Measurements from ENCODE around the gene PIK3CA.

Gene PIK3CA

GRCh38 chr3:179147873-179148615 is at the start of gene PIK3CA:
TSS of gene PIK3CA (plus strand) at chr3:179148357. CDS start at chr3:179198826, 50,469 bp downstream.
- peak within 1 kb of the TSS; percentile 91 for H3K4me3 ChIP-seq (ENCODE audit: low read length)
- DNase-seq, result peak; percentile 100
- H3K9ac ChIP-seq (ENCODE audit: low read length), result peak within 1 kb of the TSS; percentile 77
- H3K27ac ChIP-seq (ENCODE audit: low read length), result peak within 1 kb of the TSS; percentile 75; the same call in 1 of the 2 replicates
- peak within 1 kb of the TSS; percentile 91 for H2AFZ ChIP-seq (ENCODE audit: low read length)
- H3K4me1 ChIP-seq (ENCODE audit: low read length), result peaks cover 16% of the 10 kb centered on the region
- peaks cover 17% of the 10 kb centered on the region; the same call in 1 of the 2 replicates for H3K27me3 ChIP-seq (replicated peaks; ENCODE audit: insufficient read depth, low read length)
- H3K9me3 ChIP-seq (replicated peaks; ENCODE audit: insufficient read depth, low read length), result no peaks in the 10 kb centered on the region
- no peaks in the 10 kb centered on the region for H3K9me2 ChIP-seq (replicated peaks; ENCODE audit: insufficient read depth, low read length)
- H4K20me1 ChIP-seq (ENCODE audit: insufficient read depth, low read length), result peaks cover 5% of the 10 kb centered on the region
- H3K36me3 ChIP-seq (replicated peaks; ENCODE audit: insufficient read depth, low read length), result no peaks in the 10 kb centered on the region
- peaks cover 16% of the 10 kb centered on the region for H3F3A ChIP-seq (ENCODE audit: insufficient read depth, low read length)
- H3K4me2 ChIP-seq (ENCODE audit: low read depth, low read length), result peak within 1 kb of the TSS; percentile 90
- TF ChIP-seq EZH2 (optimal IDR thresholded peaks at IDR 0.05; ENCODE audit: low read depth, low read length) (no peak), EZH2phosphoT487 (IDR thresholded peaks at IDR 0.05; ENCODE audit: low read length) (no peak)
- TF ChIP-seq, protein P1, sequence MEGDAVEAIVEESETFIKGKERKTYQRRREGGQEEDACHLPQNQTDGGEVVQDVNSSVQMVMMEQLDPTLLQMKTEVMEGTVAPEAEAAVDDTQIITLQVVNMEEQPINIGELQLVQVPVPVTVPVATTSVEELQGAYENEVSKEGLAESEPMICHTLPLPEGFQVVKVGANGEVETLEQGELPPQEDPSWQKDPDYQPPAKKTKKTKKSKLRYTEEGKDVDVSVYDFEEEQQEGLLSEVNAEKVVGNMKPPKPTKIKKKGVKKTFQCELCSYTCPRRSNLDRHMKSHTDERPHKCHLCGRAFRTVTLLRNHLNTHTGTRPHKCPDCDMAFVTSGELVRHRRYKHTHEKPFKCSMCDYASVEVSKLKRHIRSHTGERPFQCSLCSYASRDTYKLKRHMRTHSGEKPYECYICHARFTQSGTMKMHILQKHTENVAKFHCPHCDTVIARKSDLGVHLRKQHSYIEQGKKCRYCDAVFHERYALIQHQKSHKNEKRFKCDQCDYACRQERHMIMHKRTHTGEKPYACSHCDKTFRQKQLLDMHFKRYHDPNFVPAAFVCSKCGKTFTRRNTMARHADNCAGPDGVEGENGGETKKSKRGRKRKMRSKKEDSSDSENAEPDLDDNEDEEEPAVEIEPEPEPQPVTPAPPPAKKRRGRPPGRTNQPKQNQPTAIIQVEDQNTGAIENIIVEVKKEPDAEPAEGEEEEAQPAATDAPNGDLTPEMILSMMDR (IDR thresholded peaks at IDR 0.05; ENCODE audit: low read length), result no peak
- H3K79me2 ChIP-seq (ENCODE audit: low read length), result peaks cover 44% of the 10 kb centered on the region

GRCh38 chr3:179098388-179099077 is 49.6 kb upstream of the PIK3CA start:
- Histone ChIP-seq H2AFZ (ENCODE audit: low read length) (no peak overlapping the region), H3K9me2 (replicated peaks; ENCODE audit: insufficient read depth, low read length) (no peaks in the 10 kb centered on the region), H3K4me3 (ENCODE audit: low read length) (no peak overlapping the region), H3K4me1 (ENCODE audit: low read length) (no peaks in the 10 kb centered on the region), H3K9me3 (replicated peaks; ENCODE audit: insufficient read depth, low read length) (no peaks in the 10 kb centered on the region), H4K20me1 (ENCODE audit: insufficient read depth, low read length) (no peaks in the 10 kb centered on the region), H3F3A (ENCODE audit: insufficient read depth, low read length) (no peaks in the 10 kb centered on the region), H3K4me2 (ENCODE audit: low read depth, low read length) (no peak overlapping the region), H3K27me3 (replicated peaks; ENCODE audit: insufficient read depth, low read length) (no peaks in the 10 kb centered on the region), H3K9ac (ENCODE audit: low read length) (no peak overlapping the region), H3K36me3 (replicated peaks; ENCODE audit: insufficient read depth, low read length) (no peaks in the 10 kb centered on the region), H3K79me2 (ENCODE audit: low read length) (no peaks in the 10 kb centered on the region), H3K27ac (ENCODE audit: low read length) (no peak overlapping the region)
- DNase-seq, result no peak
- no peak for TF ChIP-seq EZH2 (optimal IDR thresholded peaks at IDR 0.05; ENCODE audit: low read depth, low read length)
- no peak for TF ChIP-seq EZH2phosphoT487 (IDR thresholded peaks at IDR 0.05; ENCODE audit: low read length)
- TF ChIP-seq, protein P1 (IDR thresholded peaks at IDR 0.05; ENCODE audit: low read length), result no peak

GRCh38 chr3:179100652-179101051 is 47.5 kb upstream of the PIK3CA start:
- Histone ChIP-seq H3K4me1 (ENCODE audit: low read length) (no peaks in the 10 kb centered on the region), H3K9me2 (replicated peaks; ENCODE audit: insufficient read depth, low read length) (no peaks in the 10 kb centered on the region), H3K79me2 (ENCODE audit: low read length) (no peaks in the 10 kb centered on the region), H3K27me3 (replicated peaks; ENCODE audit: insufficient read depth, low read length) (no peaks in the 10 kb centered on the region), H3K4me2 (ENCODE audit: low read depth, low read length) (no peak overlapping the region), H3K36me3 (replicated peaks; ENCODE audit: insufficient read depth, low read length) (no peaks in the 10 kb centered on the region), H4K20me1 (ENCODE audit: insufficient read depth, low read length) (no peaks in the 10 kb centered on the region), H3F3A (ENCODE audit: insufficient read depth, low read length) (no peaks in the 10 kb centered on the region), H3K9me3 (replicated peaks; ENCODE audit: insufficient read depth, low read length) (no peaks in the 10 kb centered on the region), H3K9ac (ENCODE audit: low read length) (no peak overlapping the region), H3K27ac (ENCODE audit: low read length) (no peak overlapping the region), H3K4me3 (ENCODE audit: low read length) (no peak overlapping the region), H2AFZ (ENCODE audit: low read length) (no peak overlapping the region)
- TF ChIP-seq, protein P1 (IDR thresholded peaks at IDR 0.05; ENCODE audit: low read length), result no peak
- TF ChIP-seq EZH2phosphoT487 (IDR thresholded peaks at IDR 0.05; ENCODE audit: low read length), result no peak
- no peak for TF ChIP-seq EZH2 (optimal IDR thresholded peaks at IDR 0.05; ENCODE audit: low read depth, low read length)
- DNase-seq, result no peak
